T-helper 2 cell (primary cell): Measurements from ENCODE around the gene MXRA8.

Source experiments
- DNase-seq, 5 experiments: peaks; one replicate each; pipeline versions ENCODE4 v3.0.0 to v3.0.0-alpha.2; 2012 to 2022

Gene MXRA8

GRCh38 chr1:1366699-1367066 is 8.3 kb upstream of the MXRA8 start:
- peak in 1 of 5 experiments; percentile 46 for DNase-seq

DNA sequence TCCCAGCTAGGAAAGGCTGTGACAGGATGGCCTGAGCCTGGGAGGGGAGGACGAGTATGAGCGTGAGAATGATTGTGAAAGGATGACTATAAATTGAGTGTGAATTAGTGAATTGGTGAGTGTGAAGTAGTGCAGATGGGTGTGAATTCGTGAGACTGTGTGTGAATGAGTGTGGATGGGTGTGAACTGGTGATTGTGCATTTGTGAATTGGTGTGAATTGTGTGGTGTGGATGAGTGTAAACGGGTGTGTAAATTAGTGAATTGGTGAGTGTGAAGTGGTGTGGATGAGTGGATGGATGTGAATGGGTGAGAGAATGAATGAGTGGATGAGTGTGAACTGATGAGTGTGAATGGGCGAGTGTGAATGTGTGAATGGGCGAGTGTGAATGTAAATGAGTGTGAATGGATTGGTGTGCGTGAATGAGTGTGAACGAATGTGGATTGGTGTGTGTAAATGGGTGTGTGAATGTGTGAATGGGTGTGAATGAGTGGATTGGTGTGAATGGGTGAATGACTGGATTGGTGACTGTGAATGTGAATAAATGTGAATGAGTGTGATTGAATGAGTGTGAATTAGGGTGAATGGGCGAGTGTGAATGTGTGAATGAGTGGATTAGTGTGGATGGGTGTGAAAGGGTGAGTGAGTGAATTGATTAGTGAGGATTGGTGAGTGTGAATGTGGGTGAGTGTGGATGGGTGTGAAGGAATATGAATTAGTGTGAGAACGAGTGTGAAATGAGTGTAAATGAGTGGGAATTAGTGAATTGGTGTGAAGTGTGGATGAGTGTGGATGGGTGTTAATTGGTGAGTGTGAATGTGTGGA is 7.7 kb upstream of the MXRA8 start:
- no peak for DNase-seq

DNA sequence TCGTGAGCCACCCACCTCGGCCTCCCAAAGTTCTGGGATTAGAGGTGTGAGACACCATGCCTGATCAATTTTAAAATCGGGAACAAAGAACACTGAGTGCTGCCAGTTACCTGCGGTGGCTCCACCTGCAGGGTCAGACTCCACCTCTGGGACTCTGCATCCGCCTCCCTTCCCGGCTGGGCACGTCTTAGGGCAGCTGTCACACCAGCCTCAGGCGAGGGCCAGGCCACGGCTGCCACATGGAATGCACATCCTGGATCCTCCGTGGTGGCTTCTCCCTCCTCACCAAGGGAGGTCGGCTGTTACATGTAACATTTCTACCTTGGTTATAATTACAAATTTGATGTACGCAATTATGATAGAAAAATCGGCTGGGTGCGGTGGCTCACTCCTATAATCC is 5.9 kb upstream of the MXRA8 start:
- no peak for DNase-seq

GRCh38 chr1:1361982-1362423 is 3.6 kb upstream of the MXRA8 start:
- DNase-seq, result no peak

DNA sequence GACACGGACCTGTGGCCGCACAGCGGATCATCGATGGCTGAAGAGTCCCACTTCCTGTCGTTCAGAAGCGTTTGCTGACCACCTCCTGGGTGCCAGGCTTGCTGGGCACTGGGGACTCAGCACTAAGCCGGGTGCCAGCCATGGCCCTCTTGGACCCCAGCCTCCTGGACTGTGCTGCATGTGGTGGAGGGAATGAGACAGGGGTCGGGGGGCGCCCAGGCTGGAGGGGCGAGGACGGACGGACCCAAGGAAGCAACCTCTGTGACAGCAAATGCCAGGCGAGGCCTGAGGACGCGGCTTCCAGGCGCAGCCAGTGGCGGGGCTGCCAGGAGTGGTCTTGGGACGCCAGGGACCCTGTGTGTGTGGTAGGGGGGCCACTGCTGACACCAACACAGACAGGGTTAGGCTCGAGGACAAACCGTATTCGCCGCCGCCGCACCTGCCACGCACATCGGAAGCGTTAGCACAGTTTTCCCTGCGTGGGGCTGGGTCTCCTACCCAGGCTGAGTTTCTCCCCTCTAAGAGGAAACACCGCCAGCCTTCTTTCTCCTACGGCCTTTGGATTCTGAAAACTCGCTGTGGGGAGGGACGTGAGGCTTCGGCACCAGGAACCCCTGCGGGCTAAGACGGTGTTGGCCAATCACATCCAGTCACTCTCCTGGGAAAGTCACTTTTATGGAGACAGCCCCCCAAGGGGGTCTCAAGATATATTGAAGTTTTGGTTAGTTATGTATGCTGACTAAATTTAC is 3.1 kb upstream of the MXRA8 start:
- no peak for DNase-seq

DNA sequence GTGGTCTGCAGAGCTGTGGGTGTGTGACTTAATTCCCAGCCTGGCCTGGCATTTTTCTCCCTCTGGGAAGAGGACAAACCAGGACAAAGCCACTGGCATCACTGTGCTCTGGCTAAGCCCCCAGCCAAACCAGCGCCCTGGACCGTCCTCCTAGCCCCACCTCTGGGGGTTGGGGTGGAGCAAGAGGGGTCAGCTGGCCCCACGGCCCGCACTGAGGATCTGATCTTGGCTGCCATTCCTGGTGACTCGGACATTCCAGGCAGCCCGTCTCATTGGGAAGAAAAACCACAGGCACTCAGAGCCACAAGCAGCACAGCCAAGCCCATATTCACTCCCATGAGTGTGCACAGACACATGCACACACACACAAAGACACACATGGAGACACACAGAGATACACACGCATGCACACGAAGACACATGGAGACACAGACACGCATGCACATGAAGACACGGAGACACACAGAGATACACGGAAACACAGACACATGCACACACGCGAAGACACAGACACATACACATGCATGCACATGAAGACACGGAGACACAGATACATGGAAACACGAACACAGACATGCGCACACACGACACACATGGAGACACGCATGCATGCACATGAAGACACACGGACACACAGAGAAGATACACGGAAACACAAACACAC is 2.3 kb upstream of the MXRA8 start:
- DNase-seq, result no peak

- no peak for DNase-seq
Observed at GRCh38 chr1:1359664-1360468, 1.5 kb upstream of the MXRA8 start.

DNA sequence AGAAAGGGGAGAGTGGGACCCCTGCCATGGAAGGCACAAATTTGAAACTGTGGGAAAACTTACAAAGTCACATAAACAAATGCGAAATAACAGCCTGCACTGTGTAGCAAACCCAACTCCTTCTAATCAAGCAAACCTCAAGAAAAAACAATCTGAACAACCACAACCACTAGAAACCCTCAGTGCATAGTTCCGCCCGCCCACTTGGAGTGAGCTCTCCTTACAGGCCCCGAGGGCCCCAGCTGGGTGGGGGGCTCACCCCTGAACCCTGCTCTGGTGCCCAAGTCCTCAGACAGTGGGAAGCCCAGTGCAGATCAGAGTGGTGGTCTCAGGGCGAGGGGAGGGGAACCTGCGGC is 931 bp upstream of the MXRA8 start:
- DNase-seq, result peak in 1 of 5 experiments; percentile 68

GRCh38 chr1:1357871-1358432 is 403 bp downstream of the MXRA8 start:
- DNase-seq, result no peak

- DNase-seq, result no peak
Observed at GRCh38 chr1:1356796-1357401, 1.5 kb downstream of the MXRA8 start.

DNA sequence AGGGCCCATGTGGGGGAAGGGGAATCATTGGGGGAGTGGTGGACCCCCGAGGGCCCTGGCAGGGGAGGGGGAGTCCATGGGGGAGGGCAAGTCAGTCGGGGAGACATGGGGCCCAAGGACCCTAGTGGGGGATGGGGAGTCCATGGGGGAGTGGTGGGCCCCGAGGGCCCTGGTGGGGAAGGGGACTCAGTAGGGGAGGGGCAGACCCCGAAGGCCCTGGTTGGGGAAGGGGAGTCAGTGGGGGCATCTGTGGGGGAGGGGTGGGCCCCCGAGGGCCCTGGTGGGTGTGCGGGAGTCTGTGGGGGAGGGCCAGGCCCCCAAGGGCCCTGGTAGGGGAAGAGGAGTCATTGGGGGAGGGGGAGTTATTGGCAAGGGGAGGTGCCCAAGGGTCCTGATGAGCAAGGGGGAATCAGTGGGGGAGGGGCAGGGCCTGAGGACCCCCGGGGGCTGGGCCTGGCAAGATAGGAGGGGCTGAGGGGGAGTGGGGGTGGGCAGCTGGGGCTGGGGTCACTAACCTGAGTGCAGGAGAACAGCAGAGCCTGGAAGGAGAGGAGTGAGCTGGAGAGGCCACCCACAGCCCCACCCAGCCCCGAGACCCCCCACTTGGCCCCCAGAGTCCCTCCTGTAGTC is 2.1 kb downstream of the MXRA8 start:
- no peak for DNase-seq

GRCh38 chr1:1355416-1355815 is 2.9 kb downstream of the MXRA8 start:
- DNase-seq, result no peak

- DNase-seq, result no peak
Observed at GRCh38 chr1:1354271-1355247, 3.8 kb downstream of the MXRA8 start.

DNA sequence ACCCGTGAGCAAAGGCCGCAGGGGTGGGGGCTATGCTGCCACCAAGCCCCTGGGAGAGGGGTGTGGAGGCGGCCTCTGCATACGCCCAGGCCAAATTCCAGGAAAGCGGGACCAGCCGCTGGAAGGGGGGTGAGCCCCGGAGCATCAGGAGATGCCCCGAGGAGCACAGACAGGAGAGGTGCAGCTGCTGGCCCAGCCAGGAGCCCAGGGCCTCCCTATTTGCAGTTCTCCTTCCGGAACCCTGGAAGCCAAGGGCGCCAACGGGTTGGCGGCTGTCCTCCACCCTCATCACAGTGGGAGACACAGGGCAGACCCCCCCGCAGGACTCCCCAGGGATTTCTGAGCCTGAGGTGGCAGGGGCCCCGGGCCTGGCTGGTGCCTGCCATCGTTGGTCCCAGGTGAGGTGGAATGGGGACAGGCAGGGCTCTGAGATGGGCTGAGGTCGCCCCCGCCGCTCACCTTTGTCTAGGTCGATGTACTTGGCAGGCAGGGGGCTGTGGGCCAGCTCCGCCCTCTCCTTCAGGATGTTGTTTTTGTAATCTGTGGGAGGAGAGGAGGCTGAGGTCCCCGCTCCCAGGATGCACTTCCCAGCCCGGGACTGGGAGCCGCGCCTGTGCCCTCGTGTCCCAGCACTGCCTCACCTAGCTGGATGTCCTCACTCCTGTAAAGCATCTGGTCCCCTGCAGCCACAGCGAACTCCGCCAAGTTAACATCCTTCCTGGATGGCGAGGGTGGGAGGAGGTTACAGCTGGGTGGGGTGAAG is 4.8 kb downstream of the MXRA8 start:
- DNase-seq, result no peak

DNA sequence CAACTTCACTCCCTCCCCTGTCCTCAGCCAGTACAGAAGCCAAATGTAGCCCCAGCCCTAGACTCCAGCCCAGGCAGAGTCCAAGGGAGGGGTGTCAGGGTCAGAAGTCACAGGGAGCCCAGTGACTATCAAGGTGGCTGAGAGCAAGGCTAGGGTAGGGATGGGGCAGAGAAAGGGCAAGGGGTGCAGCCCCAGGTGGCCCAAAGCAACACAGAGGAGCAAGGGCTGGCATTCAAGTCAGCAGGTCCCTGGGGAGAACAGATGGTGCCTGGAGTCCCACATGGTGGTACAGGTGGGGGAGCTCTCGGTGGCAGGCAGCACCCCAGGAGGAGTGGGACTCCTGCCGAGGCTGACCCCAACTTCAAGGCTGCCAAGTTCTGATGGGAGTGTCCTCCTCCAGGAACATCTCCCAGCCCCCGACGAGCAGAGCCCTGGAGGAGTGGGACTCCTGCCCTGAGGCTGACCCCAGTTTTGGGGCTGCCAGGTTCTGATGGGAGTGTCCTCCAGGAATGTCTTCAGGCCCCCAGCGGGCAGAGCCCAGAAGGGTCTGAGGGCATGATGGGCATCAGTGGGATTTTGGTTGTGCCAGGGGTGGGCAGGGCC is 5.5 kb downstream of the MXRA8 start:
- DNase-seq, result no peak

GRCh38 chr1:1351511-1352427 is 6.6 kb downstream of the MXRA8 start:
- no peak for DNase-seq

DNA sequence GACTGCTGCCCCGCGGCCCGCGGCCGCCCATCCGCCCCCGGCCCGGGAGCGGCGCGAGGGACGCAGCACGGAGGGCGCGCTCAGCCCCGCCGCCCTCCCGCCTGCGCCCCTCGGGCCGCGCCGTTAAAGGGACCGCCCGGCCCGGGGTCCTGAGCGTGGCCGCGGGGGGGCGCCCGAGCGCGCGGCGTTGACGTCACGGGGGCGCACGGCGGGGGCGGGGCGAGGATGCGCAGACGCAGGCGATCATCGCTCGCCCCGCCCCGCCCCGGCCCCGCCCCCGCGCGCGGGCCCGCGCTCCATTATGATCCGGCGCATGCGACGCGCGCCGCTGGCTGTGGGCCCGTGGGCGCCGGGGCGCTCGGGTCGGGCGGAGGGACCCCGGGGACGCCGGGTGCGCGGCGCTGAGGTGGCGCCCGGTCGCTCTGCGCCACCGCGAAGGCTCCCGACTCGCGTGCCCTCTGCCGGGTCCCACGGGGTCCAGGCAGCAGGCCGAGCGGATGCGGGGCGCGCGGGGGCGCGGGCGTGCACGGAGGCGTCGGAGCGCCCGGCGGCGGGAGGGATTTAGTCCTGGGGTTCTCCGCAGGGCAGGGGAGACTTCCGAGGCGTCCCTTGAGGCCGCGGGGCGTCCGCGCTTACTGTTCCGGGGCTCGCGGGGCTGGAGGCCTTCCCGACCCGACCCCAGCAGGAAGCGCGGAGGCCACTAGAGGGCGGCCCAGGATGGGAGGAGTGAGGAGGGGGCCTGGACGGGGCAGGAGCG is 8.9 kb downstream of the MXRA8 start, which contains the start of gene DVL1:
DVL1 (minus strand) TSS at position 163 of the 757 bp plus-strand sequence. CDS start 353 bp downstream, outside the sequence.
- peak; percentile 45 to 76 (median 65) for DNase-seq
